CD14-positive monocyte (primary cell): ENCODE results near the gene ALAS1. TPM values are rescaled to one million over a fixed set of nuclear protein-coding genes. Genes with fewer than 3 reads are reported as not detected.

Experiments
- DNase-seq, 3 donors: peaks; one replicate each; pipeline ENCODE4 v3.0.0-alpha.2; 2011 to 2022
- H2AFZ ChIP-seq: 2 replicates; pipeline ENCODE4 v1.6.0; 2012; ENCODE audit warnings: mild to moderate bottlenecking, low read depth, low read length, inconsistent platforms; ENCODE audit not compliant: insufficient read depth, poor library complexity, severe bottlenecking
- H3K27ac ChIP-seq, 2 donors: 1 replicate in 1 of 2; 2 replicates in 1 of 2; pipeline ENCODE4 v1.5.1; 2012 to 2013; ENCODE audit warnings: low read length in 2 of 2, control low read depth in 1 of 2, inconsistent platforms in 1 of 2, low read depth in 1 of 2, mild to moderate bottlenecking in 1 of 2
- H3K27me3 ChIP-seq, 2 donors: one replicate each; pipeline versions ENCODE4 v1.6.0 to v1.6.1; 2011 to 2013; ENCODE audit warnings: low read length in 2 of 2; ENCODE audit not compliant: control insufficient read depth in 2 of 2, insufficient read depth in 2 of 2
- H3K36me3 ChIP-seq, 2 donors: replicated peaks in 1 of 2; 1 replicate in 1 of 2; 2 replicates in 1 of 2; pipeline versions ENCODE4 v1.5.1 to v1.6.1; 2012 to 2013; ENCODE audit warnings: low read length in 2 of 2, control low read depth in 1 of 2, inconsistent platforms in 1 of 2, mild to moderate bottlenecking in 1 of 2; ENCODE audit not compliant: insufficient read depth in 2 of 2, control insufficient read depth in 1 of 2
- H3K4me1 ChIP-seq, 2 donors: 1 replicate in 1 of 2; 2 replicates in 1 of 2; pipeline versions ENCODE4 v1.5.1 to v1.6.1; 2012 to 2013; ENCODE audit warnings: low read length in 2 of 2, control low read depth in 1 of 2, inconsistent platforms in 1 of 2, mild to moderate bottlenecking in 1 of 2, moderate library complexity in 1 of 2; ENCODE audit not compliant: insufficient read depth in 2 of 2, control insufficient read depth in 1 of 2
- H3K4me2 ChIP-seq: replicated peaks from 2 replicates; pipeline ENCODE3; 2012; ENCODE audit warnings: low read length, moderate library complexity, mild to moderate bottlenecking; ENCODE audit not compliant: poor library complexity, severe bottlenecking; ENCODE audit errors: extremely low read depth
- H3K4me3 ChIP-seq, 3 experiments: fragments of 200-600 bp in 1 of 3; sonication (generic) in 1 of 3; replicated peaks in 1 of 3; 1 replicate in 2 of 3; 2 replicates in 1 of 3; pipeline ENCODE4 v1.5.1; 2011 to 2013; ENCODE audit warnings: low read length in 3 of 3, mild to moderate bottlenecking in 3 of 3, control low read depth in 2 of 3, low read depth in 2 of 3, inconsistent platforms in 1 of 3, moderate library complexity in 1 of 3
- H3K79me2 ChIP-seq: 2 replicates; pipeline ENCODE4 v1.6.0; 2012; ENCODE audit warnings: mild to moderate bottlenecking, control low read depth, inconsistent platforms, low read length, moderate library complexity; ENCODE audit not compliant: insufficient read depth
- H3K9ac ChIP-seq: 2 replicates; pipeline ENCODE4 v1.6.0; 2017; ENCODE audit warnings: low read length, mild to moderate bottlenecking; ENCODE audit not compliant: insufficient read depth, poor library complexity, severe bottlenecking
- H3K9me3 ChIP-seq, 2 donors: replicated peaks in 1 of 2; 1 replicate in 1 of 2; 2 replicates in 1 of 2; pipeline versions ENCODE4 v1.5.1 to v1.6.1; 2012 to 2013; ENCODE audit warnings: low read length in 2 of 2, control low read depth in 1 of 2; ENCODE audit not compliant: control insufficient read depth in 1 of 2, insufficient read depth in 1 of 2
- H4K20me1 ChIP-seq: 2 replicates; pipeline ENCODE4 v1.6.0; 2012; ENCODE audit warnings: mild to moderate bottlenecking, low read length, control low read depth, moderate library complexity; ENCODE audit not compliant: insufficient read depth
- H3K27ac Mint-ChIP-seq, 7 donors: one replicate each; pipeline ENCODE4 v1.8.0; 2020; ENCODE audit warnings: mild to moderate bottlenecking in 7 of 7, mixed read lengths in 7 of 7, moderate library complexity in 6 of 7, inconsistent platforms in 2 of 7
- H3K27me3 Mint-ChIP-seq, 3 donors: one replicate each; pipeline ENCODE4 v1.8.0; 2021 to 2022; ENCODE audit warnings: low read depth in 3 of 3, mild to moderate bottlenecking in 3 of 3, mixed read lengths in 3 of 3, moderate library complexity in 3 of 3, inconsistent platforms in 1 of 3
- H3K36me3 Mint-ChIP-seq, 2 donors: one replicate each; pipeline ENCODE4 v1.8.0; 2020; ENCODE audit warnings: mixed read lengths in 2 of 2, inconsistent platforms in 1 of 2, mild to moderate bottlenecking in 1 of 2
- H3K4me1 Mint-ChIP-seq: one replicate; pipeline ENCODE4 v1.8.0; 2020; ENCODE audit warnings: mild to moderate bottlenecking, mixed read lengths
- H3K4me3 Mint-ChIP-seq, 2 donors: one replicate each; pipeline ENCODE4 v1.8.0; 2020; ENCODE audit warnings: mild to moderate bottlenecking in 2 of 2, mixed read lengths in 2 of 2, moderate library complexity in 1 of 2
- H3K9me3 Mint-ChIP-seq, 7 donors: one replicate each; pipeline ENCODE4 v1.8.0; 2020 to 2022; ENCODE audit warnings: mixed read lengths in 7 of 7, mild to moderate bottlenecking in 6 of 7, moderate library complexity in 6 of 7, inconsistent platforms in 2 of 7
- WGBS: methylation state at CpG from one replicate; pipeline ENCODE4 v1.1.5; 2013; ENCODE audit warnings: missing lambda C conversion rate; ENCODE audit not compliant: insufficient coverage; 5-methylcytosine and 5-hydroxymethylcytosine counted together
- intact Hi-C, 2 donors: fragments of 100-400 bp; cut with micrococcal nuclease; formaldehyde crosslinking; loops; one replicate each; pipeline versions ENCODE4 v1.15.0 to v1.15.1; 2023
- polyA plus RNA-seq, 3 donors: library from polyadenylated mRNA; depleted of rRNA in 1 of 3; unstranded in 2 of 3; stranded (reverse) in 1 of 3; fragments of 300-500 nt in 2 of 3; fragments of >200 nt in 1 of 3; fragmentation: Illumina TruSeq in 2 of 3; gene quantifications; 1 replicate in 2 of 3; 2 replicates in 1 of 3; pipeline ENCODE4 v1.2.3, GENCODE V29; 2012 to 2021
- TF ChIP-seq, protein P1 (sequence below): fragments of 200-600 bp; IDR thresholded peaks from one replicate; pipeline ENCODE4 v1.8.0; 2022; ENCODE audit warnings: antibody characterized with exemption, mild to moderate bottlenecking

The ALAS1 gene
- polyA plus RNA-seq, 3 donors, result 20.9 to 84.7 (median 38.7) TPM

DNA sequence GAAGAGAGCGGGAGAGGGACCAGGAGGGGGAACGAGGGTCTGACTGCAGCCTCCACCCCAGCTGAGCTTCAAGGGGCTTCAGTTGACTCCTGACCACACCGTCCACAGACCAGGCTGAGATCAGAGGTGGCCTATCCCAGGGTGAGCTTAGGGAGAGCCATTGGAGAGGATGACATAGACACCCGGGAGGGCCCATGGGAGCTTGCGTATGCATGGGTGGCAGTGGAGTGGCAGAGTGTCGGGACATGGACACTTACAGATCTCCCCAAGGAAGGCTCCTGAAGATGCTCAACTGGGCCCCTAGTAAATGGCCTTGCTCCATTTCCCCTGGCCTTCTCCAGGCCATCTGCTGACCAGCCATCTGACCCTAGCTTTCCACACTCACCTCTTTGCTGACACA lies 12.6 kb upstream of the ALAS1 start:
- Mint-ChIP-seq H3K9me3 (peaks cover 0 to 5% (median 0%) of the 10 kb centered on the region in 7 donors), H3K27ac (peak overlapping the region in 4 of 7 donors; percentile 67 to 76 (median 74))

DNA sequence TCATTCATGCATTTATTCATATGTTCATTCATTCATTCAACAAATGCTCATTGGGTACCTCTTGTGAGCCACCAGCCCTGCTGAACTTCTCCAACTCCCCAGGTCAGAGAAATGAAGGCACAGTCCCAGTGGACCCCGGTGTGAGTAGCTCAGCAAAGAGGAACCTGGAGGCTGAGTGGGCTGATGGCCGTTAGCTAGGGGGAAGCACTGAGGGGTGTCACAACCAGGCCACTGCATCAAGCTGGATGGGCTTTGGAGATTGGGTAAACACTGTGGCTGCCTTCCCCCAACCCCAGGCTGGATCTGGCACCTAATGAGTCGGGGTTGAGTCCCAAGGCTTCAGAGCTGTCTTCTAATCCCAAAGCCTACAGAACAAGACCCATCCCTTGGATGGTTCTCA lies 12.1 kb upstream of the ALAS1 start:
- no peak overlapping the region for H3K9ac ChIP-seq
- Mint-ChIP-seq H3K4me1 (peaks cover 61% of the 10 kb centered on the region), H3K36me3 (peaks cover 0 to 5% of the 10 kb centered on the region in 2 donors), H3K9me3 (peaks cover 0 to 1% (median 0%) of the 10 kb centered on the region in 7 donors), H3K27me3 (no peaks in the 10 kb centered on the region), H3K4me3 (no peak overlapping the region), H3K27ac (peak overlapping the region in 3 of 7 donors; percentile 67 to 76 (median 70))
- H4K20me1 ChIP-seq, result no peaks in the 10 kb centered on the region
- peaks cover 52% of the 10 kb centered on the region in 2 donors for H3K4me1 ChIP-seq
- intact Hi-C loops, result no loop called here
- H3K4me2 ChIP-seq, result no peak overlapping the region
- DNase-seq, result peak; percentile 46 to 77 (median 59)
- H3K27ac ChIP-seq, result peak overlapping the region in 1 of 2 donors; percentile 34
- H2AFZ ChIP-seq, result no peak overlapping the region
- 0% methylated on average over 3 of the region's 3 CpGs for WGBS
- no peaks in the 10 kb centered on the region for H3K27me3 ChIP-seq
- TF ChIP-seq, protein P1, sequence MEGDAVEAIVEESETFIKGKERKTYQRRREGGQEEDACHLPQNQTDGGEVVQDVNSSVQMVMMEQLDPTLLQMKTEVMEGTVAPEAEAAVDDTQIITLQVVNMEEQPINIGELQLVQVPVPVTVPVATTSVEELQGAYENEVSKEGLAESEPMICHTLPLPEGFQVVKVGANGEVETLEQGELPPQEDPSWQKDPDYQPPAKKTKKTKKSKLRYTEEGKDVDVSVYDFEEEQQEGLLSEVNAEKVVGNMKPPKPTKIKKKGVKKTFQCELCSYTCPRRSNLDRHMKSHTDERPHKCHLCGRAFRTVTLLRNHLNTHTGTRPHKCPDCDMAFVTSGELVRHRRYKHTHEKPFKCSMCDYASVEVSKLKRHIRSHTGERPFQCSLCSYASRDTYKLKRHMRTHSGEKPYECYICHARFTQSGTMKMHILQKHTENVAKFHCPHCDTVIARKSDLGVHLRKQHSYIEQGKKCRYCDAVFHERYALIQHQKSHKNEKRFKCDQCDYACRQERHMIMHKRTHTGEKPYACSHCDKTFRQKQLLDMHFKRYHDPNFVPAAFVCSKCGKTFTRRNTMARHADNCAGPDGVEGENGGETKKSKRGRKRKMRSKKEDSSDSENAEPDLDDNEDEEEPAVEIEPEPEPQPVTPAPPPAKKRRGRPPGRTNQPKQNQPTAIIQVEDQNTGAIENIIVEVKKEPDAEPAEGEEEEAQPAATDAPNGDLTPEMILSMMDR, result no peak
- no peaks in the 10 kb centered on the region for H3K9me3 ChIP-seq
- H3K4me3 ChIP-seq, result no peak overlapping the region
- peaks cover 9% of the 10 kb centered on the region for H3K79me2 ChIP-seq
- H3K36me3 ChIP-seq, result no peaks in the 10 kb centered on the region

More for the DNA sequence above, 12.6 kb upstream of the ALAS1 start:
- Histone ChIP-seq H3K36me3 (no peaks in the 10 kb centered on the region), H3K4me3 (no peak overlapping the region), H3K27ac (no peak overlapping the region), H2AFZ (no peak overlapping the region), H3K27me3 (no peaks in the 10 kb centered on the region), H3K4me1 (peaks cover 47% of the 10 kb centered on the region in 2 donors), H3K4me2 (no peak overlapping the region), H3K9me3 (no peaks in the 10 kb centered on the region), H3K9ac (no peak overlapping the region), H4K20me1 (no peaks in the 10 kb centered on the region), H3K79me2 (peaks cover 9% of the 10 kb centered on the region)
- Mint-ChIP-seq H3K4me3 (no peak overlapping the region), H3K27me3 (peaks cover 0 to under 1% (median 0%) of the 10 kb centered on the region in 3 donors), H3K4me1 (peaks cover 57% of the 10 kb centered on the region), H3K36me3 (peaks cover 0 to 5% of the 10 kb centered on the region in 2 donors)
- DNase-seq, result no peak
- WGBS, result 93% methylated on average over 3 of the region's 6 CpGs
- TF ChIP-seq, protein P1, result no peak
- intact Hi-C loops, result no loop called here
